Ecto neural progenitor cell (in vitro differentiated cells): ENCODE results near the gene OTUD1.
A peak's percentile ranks its signal among the peaks of the same experiment; 100 is the strongest.

Experiments used
- DNase-seq: peaks from one replicate; pipeline ENCODE4 v3.0.0-alpha.2; 2018; ENCODE audit warnings: low spot score

OTUD1 gene

GRCh38 chr10:23421397-23421796 is 17.5 kb upstream of the OTUD1 start:
- no peak for DNase-seq

GRCh38 chr10:23422003-23422411 is 16.9 kb upstream of the OTUD1 start:
- no peak for DNase-seq

- DNase-seq = no peak
Measured at GRCh38 chr10:23432166-23432565, 6.7 kb upstream of the OTUD1 start.

GRCh38 chr10:23432639-23433038 is 6.2 kb upstream of the OTUD1 start:
- DNase-seq = no peak

- no peak for DNase-seq
Measured at GRCh38 chr10:23433701-23434100, 5.2 kb upstream of the OTUD1 start.

- DNase-seq = no peak
Measured at GRCh38 chr10:23435378-23435777, 3.5 kb upstream of the OTUD1 start.

GRCh38 chr10:23436983-23437382 is 1.9 kb upstream of the OTUD1 start:
- no peak for DNase-seq

- no peak for DNase-seq
Measured at GRCh38 chr10:23437963-23438546, 820 bp upstream of the OTUD1 start.

GRCh38 chr10:23439452-23439960 is 631 bp downstream of the OTUD1 start:
- no peak for DNase-seq

- DNase-seq = peak; percentile 69
Measured at GRCh38 chr10:23439961-23440889, 1.4 kb downstream of the OTUD1 start.

GRCh38 chr10:23441251-23441650 is 2.4 kb downstream of the OTUD1 start:
- DNase-seq = no peak

GRCh38 chr10:23442936-23443335 is 4.1 kb downstream of the OTUD1 start:
- DNase-seq = no peak

- DNase-seq = no peak
Measured at GRCh38 chr10:23445591-23445990, 6.7 kb downstream of the OTUD1 start.

- no peak for DNase-seq
Measured at GRCh38 chr10:23448323-23448722, 9.4 kb downstream of the OTUD1 start.

- DNase-seq = no peak
Measured at GRCh38 chr10:23448802-23449570, 10.1 kb downstream of the OTUD1 start.

GRCh38 chr10:23452033-23452655 is 13.3 kb downstream of the OTUD1 start:
- DNase-seq = no peak

GRCh38 chr10:23453465-23453864 is 14.6 kb downstream of the OTUD1 start:
- DNase-seq = no peak

GRCh38 chr10:23457632-23458417 is 18.9 kb downstream of the OTUD1 start:
- DNase-seq = no peak

GRCh38 chr10:23459308-23459939 is 20.5 kb downstream of the OTUD1 start:
- DNase-seq = no peak

- peak; percentile 48 for DNase-seq
Measured at GRCh38 chr10:23461557-23461956, 22.7 kb downstream of the OTUD1 start.

GRCh38 chr10:23467012-23467411 is 28.1 kb downstream of the OTUD1 start:
- no peak for DNase-seq
